HK-2 (cell line): ENCODE measurements around the gene TMCC3.
A peak's percentile ranks its signal among the peaks of the same experiment; 100 is the strongest.

Experiments used
- DNase-seq: peaks from one replicate; pipeline ENCODE4 v3.0.0-alpha.2; 2018; ENCODE audit not compliant: unreplicated experiment

The TMCC3 gene

DNA sequence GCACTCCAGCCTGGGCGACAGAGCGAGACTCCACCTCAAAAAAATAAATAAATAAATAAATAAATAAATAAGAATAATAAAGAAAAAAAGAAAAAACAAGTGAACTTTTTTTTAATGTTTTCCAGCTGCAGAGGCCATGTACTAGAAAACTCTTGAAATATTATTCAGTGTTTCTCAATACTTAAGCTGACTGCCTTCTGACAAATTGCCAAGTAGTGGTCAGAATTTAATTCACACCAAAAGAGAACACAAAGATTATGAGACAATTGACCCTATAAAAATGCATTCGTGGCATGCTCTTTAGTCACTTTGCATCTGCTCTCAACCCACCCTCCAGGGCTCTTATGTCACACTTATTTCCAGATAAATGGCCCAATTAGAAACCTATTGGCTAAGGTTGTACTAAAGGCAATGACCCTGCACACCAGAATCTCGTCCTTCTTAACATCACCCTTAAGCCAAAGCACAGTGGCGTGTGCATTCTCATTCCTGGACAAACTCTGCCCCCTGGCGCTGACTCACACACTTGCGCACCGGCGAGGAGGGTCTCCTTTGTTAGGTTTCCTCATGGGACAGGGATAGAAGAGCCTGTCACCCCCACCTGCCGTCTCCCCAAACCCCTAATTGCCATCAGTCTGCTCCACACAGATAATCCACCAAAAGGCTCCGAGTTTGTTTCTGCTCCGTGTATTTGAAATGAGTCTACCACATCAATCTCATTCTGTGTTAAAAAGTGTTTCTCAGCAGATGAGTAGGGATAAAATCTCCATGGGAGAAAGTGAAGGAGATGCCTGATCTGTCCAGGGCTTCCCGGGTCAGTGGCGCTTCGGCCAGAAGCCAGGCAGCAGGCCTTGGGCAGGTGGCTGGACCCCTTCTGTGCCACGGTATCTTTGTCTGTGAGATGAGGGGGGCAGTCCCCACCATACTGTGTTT, 117.6 kb downstream of the TMCC3 start:
- peak; percentile 28 for DNase-seq

DNA sequence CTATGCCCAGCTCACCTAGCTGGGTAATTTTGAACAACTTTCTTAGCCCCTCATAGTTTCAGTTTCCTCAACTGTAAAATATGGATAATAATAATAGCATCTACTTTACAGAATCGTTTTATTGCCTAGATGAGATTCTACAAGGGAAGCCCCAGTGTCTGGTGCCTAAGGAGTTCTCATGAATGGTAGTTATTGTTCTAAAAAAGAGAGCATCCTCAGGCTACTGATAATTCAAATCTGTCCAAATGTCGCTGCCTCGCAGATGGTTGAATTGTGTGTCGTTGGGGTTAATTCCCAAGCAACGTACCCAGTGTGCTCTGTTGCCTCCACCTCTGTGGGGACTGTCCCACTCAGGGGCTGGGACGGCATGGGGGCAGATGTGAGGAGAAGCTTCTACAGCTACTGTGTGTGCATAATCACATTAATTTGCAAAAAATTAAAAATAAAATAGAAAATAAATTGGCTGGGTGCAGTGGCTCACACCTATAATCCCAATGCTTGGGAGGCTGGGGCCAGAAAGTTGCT, 119.1 kb downstream of the TMCC3 start:
- DNase-seq: no peak

DNA sequence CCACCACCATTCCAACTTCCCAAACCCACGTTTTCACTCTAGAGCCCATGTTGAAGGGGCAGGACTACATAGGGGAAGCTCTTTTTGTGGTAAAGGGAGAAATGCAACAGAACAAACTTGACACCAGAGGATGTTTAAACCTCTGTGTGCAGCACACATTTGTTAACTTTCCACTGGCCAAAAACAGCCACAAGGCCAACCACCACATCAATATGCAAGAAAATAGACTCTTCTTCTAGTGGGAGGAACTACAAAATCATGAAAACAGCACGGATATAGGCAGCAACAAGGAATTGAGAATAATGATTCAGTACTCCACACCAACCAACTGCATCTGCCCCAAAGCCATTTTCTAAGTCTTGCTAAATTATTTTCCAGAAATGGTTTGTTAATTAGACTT, 124.4 kb downstream of the TMCC3 start:
- no peak for DNase-seq
